DMS 273 (cell line): ENCODE results near the gene HTRA2.

Source experiments
- DNase-seq: peaks from one replicate; lab custom pipeline; 2025; ENCODE audit not compliant: unreplicated experiment; lab: John Stamatoyannopoulos, UW

The HTRA2 gene

DNA sequence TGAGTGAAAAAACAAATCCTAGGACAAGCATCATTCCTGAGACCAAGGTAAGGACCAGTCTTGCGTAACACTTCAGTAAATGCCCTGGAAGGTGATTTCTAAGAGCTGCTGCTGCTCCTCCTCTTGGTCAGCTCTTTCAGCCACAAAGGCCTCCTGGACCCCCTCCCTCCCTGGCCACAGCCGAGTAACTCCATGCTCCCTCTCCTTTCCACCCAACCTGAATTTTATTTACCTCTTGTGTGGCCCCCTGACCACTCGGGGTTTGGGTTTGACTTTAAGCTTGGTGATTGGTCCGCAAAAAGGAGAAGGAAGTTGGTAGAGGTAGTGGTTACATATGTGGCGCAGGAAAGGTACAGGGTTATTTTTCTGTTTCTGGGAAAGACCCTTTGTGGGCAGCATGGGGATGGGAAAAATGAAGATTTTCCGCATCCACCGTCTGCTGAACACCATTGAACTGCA is 9.2 kb downstream of the HTRA2 start:
- DNase-seq, result no peak

DNA sequence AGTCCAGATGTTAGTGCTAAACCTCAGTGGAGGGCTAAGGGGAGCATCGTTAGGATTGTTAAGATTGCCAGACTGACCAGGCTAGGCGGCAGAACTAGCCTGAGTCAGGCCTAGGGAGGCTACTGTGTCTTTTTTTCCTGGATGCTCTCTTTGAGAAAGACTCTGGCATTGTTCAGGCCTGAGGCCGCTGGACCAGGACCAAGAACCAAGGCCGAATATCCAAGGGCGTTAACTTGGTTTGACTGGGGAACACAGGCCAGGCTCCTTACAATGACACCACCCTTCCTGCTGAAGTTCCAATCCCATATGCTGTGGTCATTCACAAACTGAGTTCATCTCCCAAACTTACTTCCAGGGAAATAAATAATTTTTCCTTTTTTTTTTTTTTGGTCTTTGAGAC is 10.6 kb downstream of the HTRA2 start:
- no peak for DNase-seq

DNA sequence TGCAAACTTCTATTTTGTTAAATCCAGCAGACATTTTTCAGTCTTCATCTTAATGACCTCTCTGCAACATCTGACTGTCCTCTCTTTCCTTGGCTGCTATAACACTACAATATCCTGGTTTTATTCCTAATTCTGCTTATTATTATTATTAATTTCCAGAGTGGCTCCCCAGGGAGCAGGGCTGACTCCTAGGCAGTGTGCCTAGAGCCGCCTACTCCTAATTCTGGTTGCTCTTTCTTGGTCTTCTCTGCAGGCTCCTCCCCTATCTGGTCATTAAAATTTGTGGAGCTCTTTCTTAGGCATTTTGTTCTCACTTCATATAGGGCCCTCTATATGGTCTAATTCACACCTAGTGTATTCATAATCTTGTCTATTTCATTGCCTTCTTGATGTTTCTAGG is 13.2 kb downstream of the HTRA2 start:
- DNase-seq, result no peak

DNA sequence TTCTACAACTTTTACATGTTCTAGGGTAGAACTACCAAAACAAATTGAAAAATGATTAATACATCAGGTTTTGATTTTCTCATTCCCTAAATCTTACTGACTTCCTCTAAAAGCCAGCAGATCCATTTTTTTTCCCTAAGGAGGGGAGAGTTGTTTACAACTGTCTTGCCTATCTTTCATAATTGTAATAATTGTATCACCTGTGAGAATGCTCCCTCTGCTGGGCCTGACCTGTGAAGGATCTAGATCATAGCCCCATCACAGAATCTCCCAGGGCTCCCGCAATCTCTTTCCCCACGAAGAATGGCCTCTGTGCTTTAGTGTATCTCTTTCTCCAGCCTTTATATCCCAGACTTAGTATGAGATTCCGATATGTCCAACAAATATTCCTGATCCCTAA is 14.9 kb downstream of the HTRA2 start:
- DNase-seq, result no peak

DNA sequence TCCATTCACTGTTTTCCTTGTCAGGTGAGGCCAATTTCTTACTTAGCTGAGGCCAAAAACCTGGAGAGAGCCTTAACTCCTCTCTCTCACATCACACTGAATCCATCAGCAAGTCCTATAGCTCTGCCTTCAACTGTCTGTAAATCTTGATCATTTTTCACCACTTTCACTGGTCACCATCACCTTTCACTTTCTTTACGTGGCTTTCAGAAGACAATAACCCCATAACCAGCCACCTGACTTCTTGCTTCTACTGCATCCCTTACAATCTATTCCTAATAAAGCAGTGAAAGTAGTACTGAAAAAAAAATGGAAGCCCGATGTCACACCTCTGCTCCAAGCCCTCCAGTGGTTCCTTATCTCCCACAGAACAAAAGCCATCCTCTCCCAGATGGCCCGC is 16.3 kb downstream of the HTRA2 start:
- no peak for DNase-seq

DNA sequence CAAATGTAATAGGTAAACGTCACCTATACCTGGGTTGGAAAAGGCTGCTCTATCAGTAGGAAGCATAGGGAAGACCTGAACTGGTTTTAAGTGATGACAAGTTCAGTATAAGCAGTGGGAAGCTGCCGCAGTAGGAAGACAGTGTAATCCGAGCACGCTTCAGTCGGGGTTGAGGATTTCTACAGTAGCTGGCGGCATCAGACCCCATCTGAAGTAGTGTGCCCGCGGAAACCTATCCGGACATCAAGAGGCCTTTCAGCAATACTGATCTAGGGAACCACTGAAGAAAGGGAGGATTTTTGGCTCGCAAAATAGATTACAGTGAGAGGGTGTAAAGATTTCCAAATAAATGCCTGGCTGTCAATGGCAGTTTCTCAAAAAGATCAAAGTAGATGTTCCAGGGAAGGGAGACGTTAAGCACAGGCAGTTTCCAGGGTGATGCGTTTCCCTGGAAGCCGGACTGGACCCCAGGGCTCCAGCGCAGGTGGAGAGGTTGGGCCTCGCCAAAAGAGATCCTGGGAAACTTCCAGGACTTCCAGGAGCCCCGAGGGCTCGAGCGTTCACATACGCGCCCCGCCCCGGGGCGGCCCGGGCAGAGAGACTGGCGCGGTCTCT is 18.7 kb downstream of the HTRA2 start:
- DNase-seq, result peak; percentile 92

DNA sequence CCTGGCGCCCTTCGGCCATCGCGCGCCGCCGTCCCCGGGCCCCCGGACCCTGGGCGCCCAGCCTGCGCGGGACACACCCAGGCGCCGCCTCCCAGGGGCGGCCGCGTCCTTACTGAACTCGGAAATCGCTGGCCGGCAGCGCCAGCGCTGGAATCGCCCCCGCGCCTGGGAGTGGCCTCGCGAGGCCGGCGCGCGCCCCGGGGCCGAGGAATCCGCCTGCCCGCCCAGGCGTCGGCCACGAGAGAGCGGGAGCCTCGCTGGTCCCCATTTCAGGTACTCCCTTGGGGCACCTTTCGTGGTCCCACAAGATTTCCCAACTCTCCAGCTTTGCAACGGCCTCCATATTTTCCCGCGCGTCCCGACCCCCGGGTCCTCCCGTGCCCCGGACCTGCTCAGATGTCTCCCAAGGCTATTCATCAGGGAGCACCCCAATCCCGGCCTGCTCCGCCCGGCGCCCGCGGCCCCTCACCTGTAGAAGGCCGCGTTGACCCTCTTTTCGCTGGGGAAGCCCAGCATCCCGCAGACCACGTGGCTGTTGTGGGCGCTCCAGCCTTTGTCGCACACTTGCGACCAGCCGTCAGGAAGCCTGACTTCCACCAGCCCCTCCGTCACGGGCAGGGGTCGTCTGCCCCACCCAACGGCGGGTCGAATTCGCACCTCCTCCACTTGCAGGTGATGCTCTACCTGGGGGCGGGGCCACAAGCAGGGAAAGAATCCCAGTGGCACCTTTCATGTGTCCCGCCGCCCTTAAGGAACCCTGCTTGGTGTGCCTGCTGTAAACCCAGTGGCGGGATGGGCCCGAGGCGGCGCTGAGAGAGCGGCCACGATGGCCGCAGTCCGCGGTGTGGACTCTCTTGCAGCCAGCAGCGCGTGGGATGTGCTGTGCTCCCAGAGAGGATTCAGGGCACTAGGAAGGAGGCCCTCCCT is 19.4 kb downstream of the HTRA2 start:
- peak; percentile 92 for DNase-seq

DNA sequence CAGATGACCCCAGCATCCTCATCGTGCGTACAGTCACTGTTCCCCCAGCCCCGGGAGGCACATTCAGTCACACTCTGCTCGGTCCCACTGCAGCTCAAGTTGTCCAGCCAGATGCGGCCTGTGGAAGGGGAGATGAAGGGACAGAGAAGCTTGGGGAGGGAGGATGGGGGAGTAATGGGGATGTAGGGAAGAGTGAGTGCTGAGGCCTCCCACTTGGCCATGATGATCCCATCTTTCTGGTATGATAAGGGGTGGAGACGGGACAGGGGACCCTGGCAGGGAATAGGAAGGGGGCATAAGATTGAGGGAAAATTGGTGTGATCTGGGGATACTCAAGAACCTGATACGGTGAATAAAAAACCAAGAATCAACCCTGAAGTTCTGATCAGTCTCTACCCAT is 20.5 kb downstream of the HTRA2 start:
- no peak for DNase-seq

DNA sequence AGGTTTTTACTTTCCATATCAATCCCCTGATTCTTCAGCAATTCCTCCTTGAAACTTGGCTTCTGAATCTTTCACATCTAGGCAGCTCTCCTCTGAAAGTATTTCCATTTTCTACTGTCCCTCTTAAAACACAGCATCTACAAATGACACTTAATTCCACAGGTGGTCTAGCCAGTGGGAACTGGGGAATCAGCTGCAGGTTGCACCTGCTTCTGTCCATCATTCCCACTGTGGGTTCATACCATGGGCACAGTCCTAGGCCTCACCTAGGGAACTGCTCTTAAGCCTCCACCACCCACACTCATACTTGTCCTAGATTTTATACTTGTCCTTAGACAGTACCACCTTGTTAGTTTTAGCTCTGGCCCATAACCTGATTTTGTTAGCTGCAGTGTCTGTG is 21.8 kb downstream of the HTRA2 start:
- DNase-seq, result no peak

DNA sequence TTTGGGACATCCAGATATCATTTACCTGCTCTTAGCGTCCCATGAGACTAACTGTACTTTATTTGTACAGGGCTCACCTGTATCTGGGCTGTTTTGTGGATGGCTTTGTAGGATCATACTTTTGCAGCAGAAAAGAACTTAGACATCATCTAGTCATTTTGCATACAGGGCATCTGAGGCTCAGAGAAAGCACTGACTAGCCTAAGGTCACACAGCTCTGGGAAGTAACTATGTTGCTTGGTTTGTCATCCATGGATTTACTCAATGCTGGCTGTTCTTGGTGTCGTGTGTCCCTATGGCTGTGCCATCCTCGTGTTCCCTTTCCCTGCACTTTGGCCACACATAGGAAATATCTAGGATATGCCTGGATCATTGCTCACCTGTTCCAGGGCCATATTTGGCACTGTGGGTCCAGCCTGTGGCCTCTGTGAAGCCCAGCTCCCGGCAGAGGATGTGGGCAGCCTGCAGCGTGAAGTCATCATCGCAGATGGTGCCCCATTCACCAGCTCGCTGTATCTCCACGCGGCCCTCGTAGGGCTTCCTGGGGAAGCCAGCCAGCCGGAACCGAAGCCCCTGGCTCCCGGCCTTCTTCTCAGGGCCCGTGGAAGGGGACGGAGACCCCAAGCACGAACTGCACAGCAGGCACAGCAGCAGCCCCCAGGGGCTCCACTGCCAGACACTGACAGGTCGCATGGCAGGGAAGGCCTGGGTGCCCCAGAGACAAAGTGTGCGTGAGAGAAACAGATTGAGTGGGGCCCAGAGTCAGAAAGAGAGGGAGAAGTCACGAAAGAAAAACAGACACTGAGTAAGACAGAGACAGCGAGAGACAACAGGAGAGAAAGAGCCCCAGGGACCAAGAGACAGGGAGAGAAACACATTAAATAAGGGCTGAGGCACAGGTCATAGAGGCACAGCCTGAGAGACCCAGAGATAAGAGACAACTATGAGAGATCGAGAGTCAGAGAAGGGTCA is 22.5 kb downstream of the HTRA2 start:
- DNase-seq, result peak; percentile 31

DNA sequence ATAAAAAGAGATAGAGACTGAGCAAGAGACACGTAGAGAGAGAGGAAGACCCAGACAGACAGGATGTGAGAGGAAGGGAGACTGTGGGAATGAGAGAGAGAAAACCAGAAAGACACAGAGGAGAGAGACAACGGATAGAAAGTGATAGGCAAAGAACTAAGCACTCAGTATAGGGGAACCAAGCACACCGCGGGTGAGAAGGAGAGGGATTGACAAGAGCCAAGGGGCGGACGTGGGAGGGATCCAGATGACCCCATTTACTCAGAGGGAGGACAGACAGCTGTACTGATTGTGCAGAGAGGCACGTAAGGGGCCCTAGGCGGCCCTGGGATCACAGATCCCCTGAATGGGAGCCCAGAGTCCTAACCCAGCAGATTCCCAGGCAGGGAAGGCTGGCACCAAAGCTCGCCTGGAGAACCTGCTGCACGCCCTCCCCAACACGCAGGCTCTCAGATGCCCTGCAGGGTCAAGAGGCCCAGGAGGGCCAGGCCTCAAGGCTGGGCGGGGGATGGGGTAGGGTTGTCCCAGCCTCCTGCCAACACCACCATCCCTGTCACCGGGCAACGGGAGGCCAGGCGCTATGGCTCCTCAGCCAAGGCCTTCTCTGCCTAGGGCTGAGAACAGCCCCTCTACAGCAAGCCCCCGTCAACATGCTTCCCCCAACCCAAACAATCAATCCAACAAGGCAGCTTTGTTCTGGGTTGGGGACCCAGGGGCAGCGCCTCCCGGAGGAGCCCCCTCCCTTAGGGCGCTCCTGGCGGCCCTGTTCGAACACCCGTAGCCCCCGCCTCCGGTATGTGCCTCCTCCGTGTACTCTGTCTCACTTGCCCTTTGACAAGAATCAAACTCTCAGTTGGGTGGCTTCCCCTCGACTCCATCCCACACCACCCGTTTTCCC is 23.4 kb downstream of the HTRA2 start:
- DNase-seq, result peak; percentile 65

DNA sequence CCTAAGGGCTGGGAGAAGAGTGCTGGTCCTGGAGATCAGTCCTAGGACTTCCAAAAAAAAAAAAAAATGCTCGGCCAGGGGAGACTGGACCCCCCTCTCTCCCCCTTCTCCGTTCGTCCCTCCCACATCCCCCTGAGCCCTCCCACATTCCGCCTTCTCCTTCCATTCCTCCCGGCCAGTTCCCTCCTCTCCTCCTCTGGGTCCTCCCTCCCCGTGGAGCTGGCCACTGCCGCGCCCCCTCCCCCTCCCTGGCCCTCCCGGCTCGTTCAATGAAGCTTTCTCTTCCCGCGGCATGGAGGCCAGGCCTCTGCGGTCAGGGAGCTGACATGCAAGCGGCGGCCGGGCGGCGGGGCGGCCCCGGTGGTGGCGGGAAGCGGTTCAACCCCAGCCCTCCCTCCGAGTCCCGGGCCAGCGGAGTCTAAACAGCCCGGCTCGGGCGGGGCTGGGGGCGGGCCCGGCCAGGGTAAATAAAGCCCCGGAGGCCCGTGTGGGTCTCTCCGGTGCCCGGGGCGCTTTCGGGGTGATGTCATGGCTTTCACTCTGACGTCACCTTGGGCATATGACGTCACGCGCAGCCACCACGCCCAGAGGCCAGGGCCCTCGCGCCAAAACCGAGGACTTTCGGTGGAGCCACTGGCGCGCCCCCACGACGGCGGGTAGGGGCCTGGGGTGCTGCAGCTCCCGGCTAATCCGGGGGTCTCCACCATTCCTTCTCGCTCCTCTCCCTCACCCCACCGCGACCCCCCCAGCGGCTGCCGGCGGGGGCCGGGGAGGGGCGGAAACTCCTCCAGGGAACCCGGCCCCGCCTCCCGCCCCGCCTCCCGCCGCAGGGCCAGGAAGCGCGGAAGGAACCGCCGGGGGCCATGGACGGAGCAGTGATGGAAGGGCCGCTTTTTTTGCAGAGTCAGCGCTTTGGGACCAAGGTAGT is 24.4 kb downstream of the HTRA2 start, which contains the start of the genes DOK1 and LOXL3:
TSS of gene DOK1 (plus strand) at position 829 of the 928 bp plus-strand sequence. CDS start at position 864, 35 bp downstream.
TSS of gene LOXL3 (minus strand) at position 51 of the 928 bp plus-strand sequence. CDS start 1,308 bp downstream, outside the sequence.
- peak; percentile 86 for DNase-seq

DNA sequence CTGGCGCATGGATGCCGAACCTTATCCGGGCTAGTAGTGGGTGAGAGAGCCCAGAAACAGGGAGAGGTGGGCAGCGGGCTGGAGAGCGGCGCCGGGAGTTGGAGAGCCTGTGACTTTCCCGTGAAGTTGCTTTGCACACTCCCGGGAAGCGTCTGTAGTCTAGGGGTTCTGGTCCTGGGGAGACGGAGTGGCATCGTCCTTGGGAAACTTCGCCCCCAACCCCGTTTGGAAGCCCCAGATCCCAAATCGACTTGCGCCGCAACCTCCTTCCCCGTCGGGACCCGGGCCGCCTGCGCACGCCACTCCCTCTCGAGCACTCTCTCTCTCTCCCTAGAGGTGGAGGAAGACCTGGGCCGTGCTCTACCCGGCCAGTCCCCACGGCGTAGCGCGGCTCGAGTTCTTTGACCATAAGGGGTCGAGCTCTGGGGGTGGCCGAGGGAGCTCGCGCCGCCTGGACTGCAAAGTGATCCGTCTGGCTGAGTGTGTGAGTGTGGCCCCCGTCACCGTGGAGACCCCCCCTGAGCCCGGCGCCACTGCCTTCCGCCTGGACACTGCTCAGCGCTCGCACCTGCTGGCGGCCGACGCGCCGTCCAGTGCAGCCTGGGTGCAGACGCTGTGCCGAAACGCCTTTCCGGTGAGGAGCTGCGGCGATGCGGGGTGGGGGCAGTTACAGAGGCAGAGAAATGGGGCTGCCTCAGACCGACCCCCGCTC is 25.2 kb downstream of the HTRA2 start:
- no peak for DNase-seq

DNA sequence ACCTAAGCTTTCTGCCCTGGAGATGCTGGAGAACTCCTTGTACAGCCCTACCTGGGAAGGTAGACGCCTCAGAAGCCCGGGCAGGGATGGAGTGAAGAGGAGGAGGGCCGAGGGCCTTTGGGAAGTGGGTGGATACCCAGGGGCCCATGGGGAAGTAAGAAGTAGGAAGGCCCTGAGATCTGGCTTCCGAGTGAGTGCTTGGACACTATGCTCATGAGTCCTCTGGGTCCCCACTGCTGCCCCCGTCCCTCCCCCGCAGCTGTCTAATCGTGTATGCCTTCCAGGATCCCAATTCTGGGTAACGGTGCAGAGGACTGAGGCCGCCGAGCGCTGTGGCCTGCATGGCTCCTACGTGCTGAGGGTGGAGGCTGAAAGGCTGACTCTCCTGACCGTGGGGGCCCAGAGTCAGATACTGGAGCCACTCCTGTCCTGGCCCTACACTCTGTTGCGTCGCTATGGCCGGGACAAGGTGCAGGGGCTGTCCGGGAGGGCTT is 25.9 kb downstream of the HTRA2 start:
- DNase-seq, result no peak

DNA sequence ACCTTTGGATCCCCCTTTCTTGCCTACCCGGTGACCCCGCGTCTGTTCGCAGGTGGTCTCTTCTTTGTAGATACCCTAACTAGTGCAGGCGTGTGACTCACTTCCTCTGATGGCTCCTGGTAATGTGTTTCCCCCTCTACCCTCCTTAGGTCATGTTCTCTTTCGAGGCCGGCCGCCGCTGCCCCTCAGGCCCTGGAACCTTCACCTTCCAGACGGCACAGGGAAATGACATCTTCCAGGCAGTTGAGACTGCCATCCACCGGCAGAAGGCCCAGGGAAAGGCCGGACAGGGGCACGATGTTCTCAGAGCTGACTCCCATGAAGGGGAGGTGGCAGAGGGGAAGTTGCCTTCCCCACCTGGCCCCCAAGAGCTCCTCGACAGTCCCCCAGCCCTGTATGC is 26.4 kb downstream of the HTRA2 start:
- DNase-seq, result no peak

DNA sequence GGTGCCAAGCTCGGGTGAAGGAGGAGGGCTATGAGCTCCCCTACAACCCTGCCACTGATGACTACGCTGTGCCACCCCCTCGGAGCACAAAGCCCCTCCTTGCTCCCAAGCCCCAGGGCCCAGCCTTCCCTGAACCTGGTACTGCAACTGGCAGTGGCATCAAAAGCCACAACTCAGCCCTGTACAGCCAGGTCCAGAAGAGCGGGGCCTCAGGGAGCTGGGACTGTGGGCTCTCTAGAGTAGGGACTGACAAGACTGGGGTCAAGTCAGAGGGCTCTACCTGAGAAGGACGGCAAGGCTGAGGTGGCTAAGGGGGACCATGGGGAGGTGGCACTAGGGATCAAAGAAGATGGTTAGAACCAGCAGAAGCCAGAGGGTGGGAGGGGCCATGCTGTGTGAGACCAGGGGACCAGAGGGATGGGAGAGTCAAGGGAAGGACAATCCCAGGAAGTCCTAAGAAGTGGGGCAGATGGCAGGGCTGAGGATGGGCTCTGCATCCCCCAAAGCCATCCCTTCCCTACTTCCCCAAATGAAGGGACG is 27.2 kb downstream of the HTRA2 start:
- no peak for DNase-seq

DNA sequence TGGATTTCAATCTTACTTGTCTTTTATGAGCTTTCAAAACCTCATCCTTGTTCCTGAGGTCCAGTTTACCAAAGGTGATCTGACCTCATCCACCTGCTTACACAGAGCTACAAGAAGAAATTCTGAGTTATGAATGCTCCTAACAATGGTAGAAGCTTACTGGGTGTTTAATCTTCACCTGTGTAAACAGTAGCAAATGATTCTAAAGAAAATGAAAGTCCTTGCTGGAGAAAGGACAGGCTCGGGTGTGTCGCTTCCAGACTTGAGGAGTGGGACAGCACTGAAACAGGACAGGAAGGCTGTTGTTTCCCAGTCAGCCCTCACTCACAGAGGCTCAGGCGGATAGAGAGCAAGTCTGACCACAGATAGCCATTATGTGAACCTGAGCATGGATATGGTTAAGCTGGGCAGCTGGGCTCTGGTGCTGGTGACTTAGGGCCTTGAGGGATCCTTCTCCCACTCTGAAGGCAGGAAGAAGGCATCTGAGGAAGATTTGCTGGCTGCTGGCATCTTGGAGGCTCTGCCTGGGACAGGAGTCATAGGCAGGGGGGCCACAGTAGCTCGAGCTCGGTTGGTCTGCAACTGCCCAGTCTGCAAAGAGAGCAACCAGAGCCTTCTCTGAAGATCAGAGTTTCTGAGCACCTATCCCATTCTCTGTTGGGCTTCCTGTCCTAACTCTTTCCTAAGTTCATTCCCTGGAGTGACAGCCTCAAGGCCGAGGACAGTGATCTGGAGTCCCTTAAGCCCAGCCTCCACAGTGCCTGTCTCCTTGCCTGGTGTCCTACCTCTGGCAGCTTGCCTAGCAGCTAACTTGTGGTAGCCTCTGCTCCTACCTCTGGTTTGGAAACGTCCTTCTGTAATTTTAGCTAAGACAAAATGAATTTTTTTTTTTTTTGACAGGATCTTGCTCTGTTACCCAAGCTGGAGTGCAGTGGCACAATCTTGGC is 28.8 kb downstream of the HTRA2 start:
- DNase-seq, result no peak
